Measurements from ENCODE around the gene HIPK3.

GRCh38 chr11:33266393-33267215 lies 9.4 kb downstream of the HIPK3 start:
- TF ChIP-seq POLR2A (IDR thresholded peaks at IDR 0.05; ENCODE audit: low read length) (no peak), GATA1 (IDR thresholded peaks at IDR 0.05; ENCODE audit: low read depth, low read length) (no peak)
